ENCODE results near the gene PCDH9. TPM values are rescaled to one million over a fixed set of nuclear protein-coding genes. Genes with fewer than 3 reads are reported as not detected.

The PCDH9 gene
- total and polyA plus RNA-seq, 10 of the 15 experiments (the other 5 are each of a cell fraction or from before 2014, with no cell fraction given), result 0.02 to 2.3 (median 0.05) TPM; not detected in 1

GRCh38 chr13:66875264-66875663, 354.9 kb downstream of the PCDH9 start (continued):
- TF ChIP-seq HSF1 (IDR thresholded peaks at IDR 0.05; ENCODE audit: low read depth, low read length) (no peak), CBX5 (IDR thresholded peaks at IDR 0.05; ENCODE audit: low read depth) (no peak)

GRCh38 chr13:66864627-66865026, 365.5 kb downstream of the PCDH9 start:
- Histone ChIP-seq H3K4me2 (ENCODE audit: control insufficient read depth, insufficient read depth) (no peak overlapping the region), H3K36me3 (ENCODE audit: control insufficient read depth in 2 of 2, insufficient read depth in 2 of 2, low read length in 1 of 2) (no peaks in the 10 kb centered on the region), H3K9ac (ENCODE audit: control insufficient read depth, insufficient read depth, low read length) (no peak overlapping the region), H3K4me3 (no peak overlapping the region), H3K79me2 (ENCODE audit: control insufficient read depth, insufficient read depth, low read length) (no peaks in the 10 kb centered on the region), H3K4me1 (ENCODE audit: control insufficient read depth, insufficient read depth, low read length) (no peaks in the 10 kb centered on the region), H2AFZ (ENCODE audit: control insufficient read depth, low read depth, low read length) (no peak overlapping the region), H3K9me3 (replicated peaks; ENCODE audit: control insufficient read depth, insufficient read depth, low read length) (no peaks in the 10 kb centered on the region), H4K20me1 (ENCODE audit: control insufficient read depth, insufficient read depth) (no peaks in the 10 kb centered on the region), H3K27me3 (replicated peaks in 1 of 2; ENCODE audit: control insufficient read depth in 2 of 2, insufficient read depth in 2 of 2, low read length in 1 of 2) (no peaks in the 10 kb centered on the region), H3K27ac (ENCODE audit: control insufficient read depth, insufficient read depth) (no peak overlapping the region)
- BruUV-seq (replicated peaks), result no TSS peak
- RAD21 ChIA-PET (ENCODE audit: unreplicated experiment), result no interaction called here
- in situ Hi-C loops (cut with MboI) (no loop called here), intact Hi-C loops (cut with micrococcal nuclease; ENCODE audit: unreplicated experiment) (no loop called here)
- POLR2A ChIA-PET, result no interaction called here
- FAIRE-seq (no peak), DNase-seq (ENCODE audit: low read depth, low spot score) (no peak), ATAC-seq (no peak)
- CTCF ChIA-PET, result no interaction called here
- SMC1A ChIA-PET (ENCODE audit: uncharacterized antibody, unreplicated experiment), result no interaction called here
- WGBS (ENCODE audit: insufficient coverage, insufficient replicate concordance, low lambda C conversion rate, missing lambda C conversion rate), result 0% methylated on average over 3 of the region's 3 CpGs
- TF ChIP-seq IRF5 (IDR thresholded peaks at IDR 0.05; ENCODE audit: borderline replicate concordance), result no peak
- no peak for TF ChIP-seq SPI1 (IDR thresholded peaks at IDR 0.05; ENCODE audit: borderline replicate concordance, insufficient read depth, low read depth, low read length)
- no peak for TF ChIP-seq RAD21 (IDR thresholded peaks at IDR 0.05; ENCODE audit: insufficient read depth, low read depth, low read length)
- TF ChIP-seq ZNF207 (IDR thresholded peaks at IDR 0.05; ENCODE audit: borderline replicate concordance), result no peak
- TF ChIP-seq NRF1 (conservative IDR thresholded peaks at IDR 0.05; ENCODE audit: low read depth, low read length), result no peak
- TF ChIP-seq KAT2A (conservative IDR thresholded peaks at IDR 0.05; ENCODE audit: control insufficient read depth, low read depth, low read length), result no peak
- TF ChIP-seq MAX (IDR thresholded peaks at IDR 0.05; ENCODE audit: low read depth, low read length), result no peak
- TF ChIP-seq IKZF1 (conservative IDR thresholded peaks at IDR 0.05), result no peak
- TF ChIP-seq PBX3 (IDR thresholded peaks at IDR 0.05; ENCODE audit: insufficient replicate concordance, low read depth, low read length), result no peak
- TF ChIP-seq BCLAF1 (IDR thresholded peaks at IDR 0.05), result no peak
- no peak for TF ChIP-seq NR2C2 (IDR thresholded peaks at IDR 0.05; ENCODE audit: borderline replicate concordance, control insufficient read depth, insufficient read length, low read depth)
